GM12878 (cell line): ENCODE data around the gene PDE1C. TPM values are rescaled to one million over a fixed set of nuclear protein-coding genes. Genes with fewer than 3 reads are reported as not detected.

Experiments used
- ATAC-seq: fragments of 200-7000 bp; cut with Tn5 transposase; 3 replicates; pipeline ENCODE4 v1.9.1; 2020; ENCODE audit warnings: mild to moderate bottlenecking, moderate library complexity
- BruUV-seq: library from RNA; stranded (reverse); fragments of 400-500 nt; replicated peaks from 2 replicates; lab custom pipeline; 2021; lab: Mats Ljungman, UMichigan
- CTCF ChIA-PET: fragments of 300-600 bp; sonication (Branson Sonifier 250); formaldehyde crosslinking; extraction: SDS; loops from one replicate; lab custom pipeline; 2021; ENCODE audit warnings: inconsistent platforms; lab: Yijun Ruan, JAX
- POLR2A ChIA-PET: fragments of 350-600 bp; formaldehyde crosslinking; extraction: SDS; loops from one replicate; lab custom pipeline; 2021; ENCODE audit warnings: inconsistent platforms; lab: Charles Lee
- RAD21 ChIA-PET: fragments of 300-600 bp; sonication (Branson Sonifier 250); formaldehyde crosslinking; loops from one replicate; lab custom pipeline; 2023; ENCODE audit warnings: antibody characterized with exemption; ENCODE audit not compliant: unreplicated experiment; lab: Charles Lee
- SMC1A ChIA-PET: fragments of 300-600 bp; sonication (Branson Sonifier 250); formaldehyde crosslinking; loops from one replicate; lab custom pipeline; 2023; ENCODE audit not compliant: unreplicated experiment, uncharacterized antibody; lab: Charles Lee
- DNase-seq: peaks from one replicate; pipeline ENCODE4 v3.0.0-alpha.2; 2011; ENCODE audit warnings: low read depth, low spot score
- FAIRE-seq: peaks from 3 replicates; lab custom pipeline; 2011; peaks lifted over from hg19 to GRCh38; lab: Jason Lieb, UNC
- H2AFZ ChIP-seq: 2 replicates; pipeline ENCODE4 v1.6.0; 2011; ENCODE audit warnings: low read depth, low read length, control low read depth; ENCODE audit not compliant: control insufficient read depth
- H3K27ac ChIP-seq: 2 replicates; pipeline ENCODE4 v1.5.1; 2011; ENCODE audit warnings: control low read depth; ENCODE audit not compliant: control insufficient read depth, insufficient read depth
- H3K27me3 ChIP-seq, 2 experiments: replicated peaks in 1 of 2; 2 replicates each; pipeline versions ENCODE4 v1.6.0 to v1.6.1; 2011; ENCODE audit warnings: low read length in 1 of 2; ENCODE audit not compliant: control insufficient read depth in 2 of 2, insufficient read depth in 2 of 2
- H3K36me3 ChIP-seq, 2 experiments: 2 replicates each; pipeline ENCODE4 v1.5.1; 2011; ENCODE audit warnings: low read length in 1 of 2; ENCODE audit not compliant: control insufficient read depth in 2 of 2, insufficient read depth in 2 of 2
- H3K4me1 ChIP-seq: 2 replicates; pipeline ENCODE4 v1.6.1; 2011; ENCODE audit warnings: mild to moderate bottlenecking, low read length, moderate library complexity, mixed read lengths; ENCODE audit not compliant: control insufficient read depth, insufficient read depth
- H3K4me2 ChIP-seq: 2 replicates; pipeline ENCODE4 v1.6.0; 2011; ENCODE audit warnings: control low read depth; ENCODE audit not compliant: control insufficient read depth, insufficient read depth
- H3K4me3 ChIP-seq: fragments of 200-600 bp; sonication (generic); 2 replicates; pipeline ENCODE4 v1.5.1; 2016
- H3K79me2 ChIP-seq: 2 replicates; pipeline ENCODE4 v1.6.0; 2011; ENCODE audit warnings: low read length; ENCODE audit not compliant: control insufficient read depth, insufficient read depth
- H3K9ac ChIP-seq: 2 replicates; pipeline ENCODE4 v1.8.0; 2011; ENCODE audit warnings: low read length, control low read depth, mixed read lengths; ENCODE audit not compliant: control insufficient read depth, insufficient read depth
- H3K9me3 ChIP-seq: replicated peaks from 3 replicates; pipeline ENCODE4 v1.5.1; 2011; ENCODE audit warnings: mild to moderate bottlenecking, low read length; ENCODE audit not compliant: control insufficient read depth, insufficient read depth
- H4K20me1 ChIP-seq: 2 replicates; pipeline ENCODE4 v1.6.0; 2011; ENCODE audit not compliant: control insufficient read depth, insufficient read depth
- ATF3 ChIP-seq: IDR thresholded peaks from 2 replicates; pipeline ENCODE4 v1.6.1; 2011; ENCODE audit warnings: low read depth, mild to moderate bottlenecking, low read length, moderate library complexity, borderline replicate concordance; ENCODE audit errors: extremely low read depth
- BCLAF1 ChIP-seq: fragments of 450-650 bp; IDR thresholded peaks from 2 replicates; pipeline ENCODE4 v1.6.1; 2017; ENCODE audit warnings: antibody characterized with exemption, mild to moderate bottlenecking, moderate library complexity
- CBX3 ChIP-seq: fragments of 200-600 bp; sonication (generic); IDR thresholded peaks from 2 replicates; pipeline ENCODE4 v1.6.1; 2016; ENCODE audit warnings: low read depth, borderline replicate concordance
- CREB1 ChIP-seq: IDR thresholded peaks from 2 replicates; pipeline ENCODE4 v1.6.1; 2012; ENCODE audit warnings: low read depth, mild to moderate bottlenecking, inconsistent platforms
- KDM1A ChIP-seq: fragments of 200-600 bp; sonication (generic); IDR thresholded peaks from 2 replicates; pipeline ENCODE4 v1.6.1; 2016; ENCODE audit warnings: borderline replicate concordance
- KLF5 ChIP-seq: fragments of 450-650 bp; IDR thresholded peaks from 2 replicates; pipeline ENCODE4 v1.6.1; 2014; ENCODE audit warnings: mild to moderate bottlenecking; ENCODE audit not compliant: partially characterized antibody
- NFYB ChIP-seq: IDR thresholded peaks from 2 replicates; pipeline ENCODE4 v1.6.1; 2011; ENCODE audit warnings: low read depth, mild to moderate bottlenecking, low read length, improper control_type of control experiment, moderate library complexity; ENCODE audit not compliant: insufficient read depth
- NKRF ChIP-seq: fragments of 450-650 bp; conservative IDR thresholded peaks from 2 replicates; pipeline ENCODE4 v1.6.1; 2017; ENCODE audit warnings: mild to moderate bottlenecking, moderate library complexity
- PML ChIP-seq: IDR thresholded peaks from 2 replicates; pipeline ENCODE4 v1.6.1; 2012; ENCODE audit warnings: low read length, inconsistent platforms
- RAD21 ChIP-seq: IDR thresholded peaks from 2 replicates; pipeline ENCODE4 v1.6.1; 2011; ENCODE audit warnings: mild to moderate bottlenecking, low read depth, low read length, moderate library complexity; ENCODE audit not compliant: insufficient read depth
- RAD51 ChIP-seq: fragments of 450-650 bp; IDR thresholded peaks from 2 replicates; pipeline ENCODE4 v1.6.1; 2016; ENCODE audit warnings: moderate library complexity, mild to moderate bottlenecking, inconsistent platforms
- SREBF1 ChIP-seq: IDR thresholded peaks from 2 replicates; pipeline ENCODE4 v1.6.1; 2012; ENCODE audit warnings: mild to moderate bottlenecking, low read length
- ZNF274 ChIP-seq: IDR thresholded peaks from one replicate; pipeline ENCODE4 v1.8.0; 2011; ENCODE audit not compliant: insufficient read length, insufficient read depth
- WGBS: methylation state at CpG from one replicate; pipeline ENCODE4 v1.1.6; 2016; ENCODE audit warnings: low lambda C conversion rate; ENCODE audit not compliant: insufficient replicate concordance, insufficient coverage; ENCODE audit errors: missing lambda C conversion rate; 5-methylcytosine and 5-hydroxymethylcytosine counted together
- in situ Hi-C: fragments of 300-500 bp; cut with MboI; formaldehyde crosslinking; loops from 9 replicates; pipeline ENCODE4 v1.14.3; 2018; ENCODE audit warnings: mixed read lengths
- intact Hi-C: fragments of 100-400 bp; cut with micrococcal nuclease; formaldehyde crosslinking; loops from one replicate; pipeline ENCODE4 v1.14.2; 2022; ENCODE audit not compliant: unreplicated experiment
- polyA plus RNA-seq, 11 experiments: library from polyadenylated mRNA; depleted of rRNA in 4 of 11; unstranded in 6 of 11; stranded (reverse) in 5 of 11; fragments of >200 nt; fragmentation: Nextera tagmentation in 4 of 11; fragmentation: Illumina TruSeq in 1 of 11; extraction: Ambion mirVana in 4 of 11; extraction: Trizol in 1 of 11; gene quantifications; 1 replicate in 1 of 11; 2 replicates in 10 of 11; pipeline versions ENCODE4 v1.2.1 to v1.2.3, GENCODE V29; 2011 to 2016; ENCODE audit warnings: inconsistent platforms in 2 of 11, missing spikeins in 2 of 11, low read depth in 1 of 11
- total RNA-seq, 4 experiments: library from RNA; depleted of rRNA in 3 of 4; stranded (reverse); fragments of >200 nt in 3 of 4; fragmentation: Illumina TruSeq in 1 of 4; extraction: Trizol in 1 of 4; gene quantifications; 2 replicates each; pipeline versions ENCODE4 v1.2.1 to v1.2.3, GENCODE V29; 2013 to 2021

The PDE1C gene
- total and polyA plus RNA-seq, 10 of the 15 experiments (the other 5 are each of a cell fraction or from before 2014, with no cell fraction given), result 0.29 to 2.3 (median 0.70) TPM

- TF ChIP-seq RAD21, result no peak
These were observed 23.5 kb upstream of the PDE1C start (continued) for GRCh38 chr7:32093415-32094408.

- no peak overlapping the region for H3K4me3 ChIP-seq
- no peak overlapping the region for H3K4me2 ChIP-seq
- intact Hi-C loops, result no loop called here
- H3K79me2 ChIP-seq, result no peaks in the 10 kb centered on the region
- RAD21 ChIA-PET, result no interaction called here
- POLR2A ChIA-PET, result no interaction called here
- no peak overlapping the region for H3K9ac ChIP-seq
- H3K27me3 ChIP-seq, result no peaks in the 10 kb centered on the region
- no peak overlapping the region for H3K27ac ChIP-seq
- DNase-seq (no peak), ATAC-seq (no peak), FAIRE-seq (no peak)
- TF ChIP-seq RAD51 (no peak), BCLAF1 (no peak), KLF5 (no peak), NFYB (no peak), ZNF274 (no peak), PML (no peak), ATF3 (no peak), NKRF (no peak), CREB1 (no peak), KDM1A (no peak), CBX3 (no peak), SREBF1 (no peak)
- CTCF ChIA-PET, result no interaction called here
- no peak overlapping the region for H2AFZ ChIP-seq
- H3K9me3 ChIP-seq, result no peaks in the 10 kb centered on the region
- in situ Hi-C loops, result no loop called here
- BruUV-seq, result no TSS peak
- H4K20me1 ChIP-seq, result no peaks in the 10 kb centered on the region
- SMC1A ChIA-PET, result interaction anchor here (0.7 kb wide), 1 partner anchor 13 kb away, joined by 3 read pairs; no protein-coding TSS in a partner anchor
- 0% methylated on average over 1 of the region's 1 CpG for WGBS
- no peaks in the 10 kb centered on the region for H3K4me1 ChIP-seq
- no peaks in the 10 kb centered on the region for H3K36me3 ChIP-seq
These were observed 22.1 kb upstream of the PDE1C start for GRCh38 chr7:32092346-32092745.
